Heart left ventricle (tissue), 16 donors: ENCODE measurements around the gene ACSL6. TPM values are rescaled to one million over a fixed set of nuclear protein-coding genes. Genes with fewer than 3 reads are reported as not detected.

Experiments used
- ATAC-seq, 4 donors: fragments of 200-7000 bp; cut with Tn5 transposase; one replicate each; pipeline ENCODE4 v1.9.1; 2020 to 2022; ENCODE audit warnings: moderate library complexity in 4 of 4, mild to moderate bottlenecking in 3 of 4, moderate number of reproducible peaks in 1 of 4
- DNase-seq, 5 donors: peaks; one replicate each; pipeline ENCODE4 v3.0.0-alpha.2; 2020
- H3K27ac ChIP-seq, 12 donors: fragments of 200-600 bp; sonication (generic) in 4 of 12; one replicate each; pipeline versions ENCODE4 v1.5.0 to v1.8.0; 2016 to 2022; ENCODE audit warnings: mild to moderate bottlenecking in 2 of 12
- H3K27me3 ChIP-seq, 9 donors: fragments of 200-600 bp; sonication (generic) in 2 of 9; one replicate each; pipeline versions ENCODE4 v1.5.1 to v1.8.0; 2016 to 2022; ENCODE audit warnings: mild to moderate bottlenecking in 3 of 9
- H3K36me3 ChIP-seq, 9 donors: fragments of 200-600 bp; sonication (generic) in 2 of 9; one replicate each; pipeline versions ENCODE4 v1.5.0 to v1.8.0; 2018 to 2022; ENCODE audit warnings: mild to moderate bottlenecking in 2 of 9
- H3K4me1 ChIP-seq, 12 donors: fragments of 200-600 bp; sonication (generic) in 4 of 12; one replicate each; pipeline versions ENCODE4 v1.5.0 to v1.8.0; 2016 to 2022; ENCODE audit warnings: mild to moderate bottlenecking in 3 of 12
- H3K4me3 ChIP-seq, 12 donors: fragments of 200-600 bp; sonication (generic) in 4 of 12; one replicate each; pipeline versions ENCODE4 v1.5.0 to v1.8.0; 2017 to 2022; ENCODE audit warnings: mild to moderate bottlenecking in 9 of 12, moderate library complexity in 4 of 12
- H3K9me3 ChIP-seq, 12 donors: fragments of 200-600 bp; sonication (generic) in 4 of 12; one replicate each; pipeline versions ENCODE4 v1.5.0 to v1.8.0; 2016 to 2022; ENCODE audit warnings: mild to moderate bottlenecking in 1 of 12
- POLR2A ChIP-seq, 2 donors: fragments of 450-650 bp; IDR thresholded peaks; one replicate each; pipeline ENCODE4 v1.6.1; 2017; ENCODE audit warnings: antibody characterized with exemption in 2 of 2, mild to moderate bottlenecking in 2 of 2, moderate library complexity in 2 of 2
- WGBS, 4 donors: extraction: QIAGEN DNeasy Blood & Tissue Kit in 2 of 4; methylation state at CpG; one replicate each; pipeline versions ENCODE4 v1.1.5 to v1.1.7; 2013 to 2018; 5-methylcytosine and 5-hydroxymethylcytosine counted together
- intact Hi-C, 10 donors: fragments of 100-400 bp; cut with DNase I; formaldehyde crosslinking; loops; one replicate each; pipeline versions ENCODE4 v1.11.1 to v1.14.2; 2022
- polyA plus RNA-seq, 2 donors: library from polyadenylated mRNA; stranded (reverse); fragments of 200-250 nt; gene quantifications; one replicate each; pipeline ENCODE4 v1.2.3, GENCODE V29; 2013
- total RNA-seq, 9 donors: library from RNA; depleted of rRNA in 2 of 9; stranded (reverse); fragments of >200 nt in 2 of 9; fragmentation: NEBNext Ultra II Directional in 3 of 9; extraction: Animal tissue kit (Norgen Biotek cat#: 25700) in 3 of 9; gene quantifications; one replicate each; pipeline versions ENCODE4 v1.1.0 to v1.2.4, GENCODE V29; 2016 to 2023
- TF ChIP-seq, protein P1 (sequence below), 12 donors: fragments of 200-600 bp; sonication (generic) in 4 of 12; IDR thresholded peaks; one replicate each; pipeline versions ENCODE4 v1.5.0 to v1.8.0; 2018 to 2022; ENCODE audit warnings: antibody characterized with exemption in 12 of 12, mild to moderate bottlenecking in 5 of 12
- donor health status: ischemic (EF 13 %, LVEDD 7.1; RV severe dilation, severe dysfunction).
- donor health status: healthy with polysubstance abuse.
- donor health status: DM: no; HTN: yes; CAD: no.
- donor health status: DM: no; HTN: no; CAD: no.
- donor health status: ischemic (EF 25% LVEDD 6.9; RV normal size, moderate dysfunction).
- donor health status: ischemic (EF 25% LVEDD 5.7; RV mildly dilated, moderate dysfunction).
- donor health status: healthy.
- donor health status: DM: yes; HTN: yes; CAD: no.
- donor health status: ischemic (EF 35%, LVEDD 5.7; RV mildly dilated, moderate dysfunction).
- donor health status: nonischemic (EF 11% LVEDD 7.7; RV severe dilation, severe dysfunction).
- donor health status: DM: yes; HTN: yes; CAD: no.
- donor health status: PGD.
- donor health status: ischemic (EF 29% LVEDD 5.4; RV normal size, mild dysfunction).
- donor health status: nonischemic (EF 23%, LVEDD 6.1; RV moderate dilation, normal function).

Gene ACSL6
- total and polyA plus RNA-seq, 11 donors: 0.33 to 3.8 (median 2.1) TPM

DNA sequence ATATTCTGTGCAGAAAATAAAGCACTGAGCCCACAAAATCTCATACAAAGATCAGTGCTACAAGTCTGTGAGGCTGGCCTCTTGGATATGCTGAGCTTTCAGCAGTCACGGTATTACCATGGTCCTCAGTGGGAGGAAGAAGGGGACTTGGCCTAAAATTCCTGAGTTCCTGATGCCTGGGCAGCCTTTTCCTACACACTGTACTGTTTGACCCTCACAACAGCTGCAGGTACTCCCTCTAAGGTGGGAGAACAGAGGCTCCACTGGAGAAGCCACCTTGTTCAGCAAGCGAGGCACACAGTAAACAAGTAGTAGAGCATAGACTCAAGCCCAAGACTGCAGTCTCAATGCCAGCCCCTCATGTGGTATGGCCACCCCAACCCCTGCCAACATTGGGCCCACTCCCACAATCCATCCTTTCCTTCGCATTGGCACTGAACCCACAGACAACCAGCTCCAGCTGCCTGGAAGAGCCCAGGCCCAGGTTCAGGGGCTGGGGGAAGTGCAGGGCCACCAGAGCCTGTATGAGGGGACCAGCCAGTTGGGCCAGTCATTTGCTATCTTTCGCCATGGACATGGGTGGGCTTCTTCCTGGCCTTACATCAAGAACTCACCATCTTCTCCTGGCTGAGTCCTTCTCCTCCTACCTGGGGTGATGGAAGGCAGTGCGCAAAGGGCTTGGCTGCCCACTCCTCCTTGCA, 14.3 kb downstream of the ACSL6 start:
- no peaks in the 10 kb centered on the region for H3K27me3 ChIP-seq
- no peaks in the 10 kb centered on the region for H3K9me3 ChIP-seq
- H3K36me3 ChIP-seq: no peaks in the 10 kb centered on the region
- intact Hi-C loops: no loop called here
- H3K27ac ChIP-seq: no peak overlapping the region
- no peak overlapping the region for H3K4me3 ChIP-seq
- H3K4me1 ChIP-seq: peaks cover 0 to 8% (median 0%) of the 10 kb centered on the region in 12 donors
- DNase-seq (peak in 1 of 5 donors; percentile 5), ATAC-seq (no peak)
- WGBS, 4 donors: 81 to 94% (median 91%) methylated on average over 4 to 5 of the region's 5 CpGs
- no peak for TF ChIP-seq POLR2A (IDR thresholded peaks at IDR 0.05)
- TF ChIP-seq, protein P1, sequence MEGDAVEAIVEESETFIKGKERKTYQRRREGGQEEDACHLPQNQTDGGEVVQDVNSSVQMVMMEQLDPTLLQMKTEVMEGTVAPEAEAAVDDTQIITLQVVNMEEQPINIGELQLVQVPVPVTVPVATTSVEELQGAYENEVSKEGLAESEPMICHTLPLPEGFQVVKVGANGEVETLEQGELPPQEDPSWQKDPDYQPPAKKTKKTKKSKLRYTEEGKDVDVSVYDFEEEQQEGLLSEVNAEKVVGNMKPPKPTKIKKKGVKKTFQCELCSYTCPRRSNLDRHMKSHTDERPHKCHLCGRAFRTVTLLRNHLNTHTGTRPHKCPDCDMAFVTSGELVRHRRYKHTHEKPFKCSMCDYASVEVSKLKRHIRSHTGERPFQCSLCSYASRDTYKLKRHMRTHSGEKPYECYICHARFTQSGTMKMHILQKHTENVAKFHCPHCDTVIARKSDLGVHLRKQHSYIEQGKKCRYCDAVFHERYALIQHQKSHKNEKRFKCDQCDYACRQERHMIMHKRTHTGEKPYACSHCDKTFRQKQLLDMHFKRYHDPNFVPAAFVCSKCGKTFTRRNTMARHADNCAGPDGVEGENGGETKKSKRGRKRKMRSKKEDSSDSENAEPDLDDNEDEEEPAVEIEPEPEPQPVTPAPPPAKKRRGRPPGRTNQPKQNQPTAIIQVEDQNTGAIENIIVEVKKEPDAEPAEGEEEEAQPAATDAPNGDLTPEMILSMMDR (IDR thresholded peaks at IDR 0.05): no peak

DNA sequence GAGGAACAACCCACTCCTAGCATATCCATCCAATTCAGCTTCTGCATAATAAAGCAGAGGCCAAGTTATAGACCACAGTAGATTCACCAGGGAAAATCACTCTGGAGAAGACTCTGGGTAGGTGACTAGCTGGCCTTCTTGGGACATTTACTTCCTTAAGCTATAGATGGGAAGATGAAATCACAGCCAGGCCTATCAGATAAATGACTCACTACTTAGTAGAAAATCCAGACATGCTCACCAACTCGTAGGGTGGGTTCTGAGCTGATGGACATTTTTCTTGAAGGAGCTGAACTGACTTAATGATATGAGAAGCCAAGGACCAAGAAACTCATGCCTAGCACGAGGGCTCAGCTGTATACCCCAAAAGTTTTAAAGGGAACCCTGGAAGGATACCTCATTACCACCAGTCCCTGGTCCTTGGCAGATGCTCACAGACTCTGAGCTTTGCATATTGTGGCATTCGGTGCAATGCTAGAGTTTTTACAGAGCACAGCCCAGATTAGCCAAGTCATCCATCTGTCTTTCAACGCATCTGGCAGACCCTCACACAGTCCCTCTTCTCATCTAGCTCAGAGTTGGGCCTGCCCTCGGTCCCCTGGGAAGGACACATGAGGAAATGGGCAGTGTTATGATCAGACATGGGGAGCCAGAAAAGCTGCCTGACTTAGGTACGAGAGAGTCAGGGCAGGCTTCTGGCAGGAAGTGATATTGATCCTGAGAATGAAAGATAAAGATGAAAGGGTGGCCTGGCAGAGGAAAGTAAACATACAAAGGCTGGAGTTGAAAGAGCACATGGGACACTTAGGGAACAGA, 15.0 kb downstream of the ACSL6 start:
- H3K4me1 ChIP-seq: peaks cover 0 to 4% (median 0%) of the 10 kb centered on the region in 12 donors
- intact Hi-C loops: no loop called here

DNA sequence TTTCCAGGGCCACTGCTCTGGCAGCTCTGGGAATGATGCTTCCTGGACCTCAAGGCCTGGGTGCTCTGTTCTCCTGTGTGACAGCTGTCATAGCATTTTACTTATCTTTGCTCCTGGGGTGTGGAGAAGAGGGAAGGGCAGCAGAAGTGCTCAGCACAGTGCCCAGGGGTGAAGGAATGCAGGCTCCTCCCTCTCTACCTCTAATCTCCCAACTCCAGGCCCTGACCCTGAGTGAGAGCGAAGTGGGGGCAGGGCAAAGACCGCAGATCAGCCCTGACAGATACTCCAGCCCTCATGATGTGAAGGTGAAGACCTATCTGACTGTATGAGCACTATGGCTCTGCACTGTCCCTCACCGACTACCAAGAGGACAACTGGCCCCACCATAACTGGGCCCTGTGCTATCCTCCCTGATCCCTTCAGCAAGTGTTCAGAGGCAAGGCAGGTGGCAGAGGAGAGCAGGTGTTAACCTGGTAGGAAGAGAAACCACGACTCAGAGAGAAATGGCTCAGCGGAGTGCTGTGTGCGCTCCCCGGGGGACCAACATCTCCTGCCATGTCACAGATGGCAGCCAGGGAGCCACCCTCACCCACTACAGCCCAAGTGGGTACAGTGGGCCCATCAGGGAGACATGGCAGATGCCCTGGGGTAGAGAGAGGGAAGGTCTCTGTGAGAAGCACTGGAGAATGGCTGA, 16.8 kb downstream of the ACSL6 start:
- Histone ChIP-seq H3K27me3 (no peaks in the 10 kb centered on the region), H3K36me3 (no peaks in the 10 kb centered on the region), H3K4me1 (no peaks in the 10 kb centered on the region), H3K4me3 (no peak overlapping the region), H3K27ac (no peak overlapping the region), H3K9me3 (no peaks in the 10 kb centered on the region)
- intact Hi-C loops: loop anchor here in 2 of 10 donors (5.0 kb wide), 2 partner anchors 172 to 412 kb away; no protein-coding TSS in a partner anchor
- DNase-seq: peak in 1 of 5 donors; percentile 29
- 58 to 80% (median 69%) methylated on average over 7 of the region's 7 CpGs for WGBS, 4 donors
- TF ChIP-seq POLR2A (IDR thresholded peaks at IDR 0.05): no peak
- TF ChIP-seq, protein P1 (IDR thresholded peaks at IDR 0.05): no peak
- no peak for ATAC-seq

More for the DNA sequence above, 15.0 kb downstream of the ACSL6 start:
- no peak overlapping the region for H3K27ac ChIP-seq
- ATAC-seq (no peak), DNase-seq (peak in 1 of 5 donors; percentile 0)
- TF ChIP-seq POLR2A (IDR thresholded peaks at IDR 0.05): no peak
- TF ChIP-seq, protein P1 (IDR thresholded peaks at IDR 0.05): no peak
- H3K4me3 ChIP-seq: no peak overlapping the region
- no peaks in the 10 kb centered on the region for H3K36me3 ChIP-seq
- H3K27me3 ChIP-seq: no peaks in the 10 kb centered on the region
- no peaks in the 10 kb centered on the region for H3K9me3 ChIP-seq
- 54 to 69% (median 59%) methylated on average over 6 of the region's 6 CpGs for WGBS, 4 donors
